Uterus (tissue), 4 donors: ENCODE measurements around the gene DYDC2. TPM values are rescaled to one million over a fixed set of nuclear protein-coding genes. Genes with fewer than 3 reads are reported as not detected.

ENCODE experiments used
- DNase-seq, 2 donors: peaks; one replicate each; pipeline ENCODE4 v3.0.0-alpha.2; 2019 to 2020
- H3K27ac ChIP-seq, 2 donors: fragments of 200-600 bp; sonication (generic); 1 replicate in 1 of 2; 2 replicates in 1 of 2; pipeline ENCODE4 v1.5.1; 2016 to 2018
- H3K27me3 ChIP-seq, 2 donors: fragments of 200-600 bp; sonication (generic); one replicate each; pipeline ENCODE4 v1.5.1; 2018 to 2019; ENCODE audit warnings: control low read depth in 1 of 2
- H3K36me3 ChIP-seq, 2 donors: fragments of 200-600 bp; sonication (generic); one replicate each; pipeline ENCODE4 v1.5.1; 2019; ENCODE audit warnings: control low read depth in 1 of 2
- H3K4me1 ChIP-seq, 2 donors: fragments of 200-600 bp; sonication (generic); one replicate each; pipeline ENCODE4 v1.5.1; 2018 to 2019; ENCODE audit warnings: control low read depth in 1 of 2
- H3K4me3 ChIP-seq, 2 donors: fragments of 200-600 bp; sonication (generic); 1 replicate in 1 of 2; 2 replicates in 1 of 2; pipeline ENCODE4 v1.5.1; 2018 to 2019; ENCODE audit warnings: mild to moderate bottlenecking in 1 of 2
- H3K9me3 ChIP-seq, 2 donors: fragments of 200-600 bp; sonication (generic); one replicate each; pipeline ENCODE4 v1.5.1; 2019; ENCODE audit warnings: control low read depth in 1 of 2
- POLR2A ChIP-seq, 2 donors: fragments of 450-650 bp; IDR thresholded peaks; one replicate each; pipeline ENCODE4 v1.6.1; 2016; ENCODE audit warnings: antibody characterized with exemption in 2 of 2, mild to moderate bottlenecking in 1 of 2, moderate library complexity in 1 of 2
- intact Hi-C: fragments of 100-400 bp; cut with DNase I; formaldehyde crosslinking; loops from one replicate; pipeline ENCODE4 v1.15.1; 2023; ENCODE audit warnings: low total_unique reads
- total RNA-seq, 4 donors: library from RNA; depleted of rRNA in 3 of 4; stranded (reverse); fragments of >200 nt in 3 of 4; gene quantifications; one replicate each; pipeline versions ENCODE4 v1.1.0 to v1.2.4, GENCODE V29; 2014 to 2023
- TF ChIP-seq, protein P1 (sequence below), 4 experiments: fragments of 200-600 bp in 2 of 4; fragments of 450-650 bp in 2 of 4; sonication (generic) in 2 of 4; IDR thresholded peaks; one replicate each; pipeline ENCODE4 v1.5.1; 2016 to 2019; ENCODE audit warnings: antibody characterized with exemption in 4 of 4, mild to moderate bottlenecking in 2 of 4, moderate library complexity in 1 of 4
- donor health status: DM: yes; HTN: yes; CAD: no.

The DYDC2 gene
- total RNA-seq, 4 donors from 2014 or later: 0.73 to 12.4 (median 6.6) TPM; not detected in 1

DNA sequence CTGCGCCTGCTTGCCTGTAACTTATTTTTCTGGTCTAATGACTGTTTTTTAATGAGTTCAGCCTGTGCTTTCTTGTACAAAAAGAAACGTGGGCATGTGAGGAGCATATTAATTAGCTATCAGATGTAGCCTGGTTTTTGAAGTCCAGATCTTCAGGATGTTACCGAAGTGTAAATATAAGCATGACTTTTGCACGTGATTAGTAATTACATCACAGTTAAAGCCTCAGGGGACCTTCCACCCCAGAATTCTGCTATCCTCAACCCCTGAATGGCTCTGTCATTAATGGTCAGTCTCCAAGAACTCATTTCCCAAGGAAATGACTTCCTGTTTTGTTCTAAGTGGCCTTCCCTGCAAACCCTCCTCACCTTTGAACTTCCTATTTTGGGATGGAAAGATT lies 49.6 kb downstream of the DYDC2 start:
- Histone ChIP-seq H3K27ac (no peak overlapping the region), H3K4me3 (no peak overlapping the region), H3K27me3 (no peaks in the 10 kb centered on the region), H3K4me1 (peaks cover 0 to 4% of the 10 kb centered on the region in 2 donors), H3K9me3 (no peaks in the 10 kb centered on the region), H3K36me3 (no peaks in the 10 kb centered on the region)
- TF ChIP-seq, protein P1, sequence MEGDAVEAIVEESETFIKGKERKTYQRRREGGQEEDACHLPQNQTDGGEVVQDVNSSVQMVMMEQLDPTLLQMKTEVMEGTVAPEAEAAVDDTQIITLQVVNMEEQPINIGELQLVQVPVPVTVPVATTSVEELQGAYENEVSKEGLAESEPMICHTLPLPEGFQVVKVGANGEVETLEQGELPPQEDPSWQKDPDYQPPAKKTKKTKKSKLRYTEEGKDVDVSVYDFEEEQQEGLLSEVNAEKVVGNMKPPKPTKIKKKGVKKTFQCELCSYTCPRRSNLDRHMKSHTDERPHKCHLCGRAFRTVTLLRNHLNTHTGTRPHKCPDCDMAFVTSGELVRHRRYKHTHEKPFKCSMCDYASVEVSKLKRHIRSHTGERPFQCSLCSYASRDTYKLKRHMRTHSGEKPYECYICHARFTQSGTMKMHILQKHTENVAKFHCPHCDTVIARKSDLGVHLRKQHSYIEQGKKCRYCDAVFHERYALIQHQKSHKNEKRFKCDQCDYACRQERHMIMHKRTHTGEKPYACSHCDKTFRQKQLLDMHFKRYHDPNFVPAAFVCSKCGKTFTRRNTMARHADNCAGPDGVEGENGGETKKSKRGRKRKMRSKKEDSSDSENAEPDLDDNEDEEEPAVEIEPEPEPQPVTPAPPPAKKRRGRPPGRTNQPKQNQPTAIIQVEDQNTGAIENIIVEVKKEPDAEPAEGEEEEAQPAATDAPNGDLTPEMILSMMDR (IDR thresholded peaks at IDR 0.05): no peak
- TF ChIP-seq POLR2A (IDR thresholded peaks at IDR 0.05): no peak
- intact Hi-C loops: no loop called here
- DNase-seq: no peak

DNA sequence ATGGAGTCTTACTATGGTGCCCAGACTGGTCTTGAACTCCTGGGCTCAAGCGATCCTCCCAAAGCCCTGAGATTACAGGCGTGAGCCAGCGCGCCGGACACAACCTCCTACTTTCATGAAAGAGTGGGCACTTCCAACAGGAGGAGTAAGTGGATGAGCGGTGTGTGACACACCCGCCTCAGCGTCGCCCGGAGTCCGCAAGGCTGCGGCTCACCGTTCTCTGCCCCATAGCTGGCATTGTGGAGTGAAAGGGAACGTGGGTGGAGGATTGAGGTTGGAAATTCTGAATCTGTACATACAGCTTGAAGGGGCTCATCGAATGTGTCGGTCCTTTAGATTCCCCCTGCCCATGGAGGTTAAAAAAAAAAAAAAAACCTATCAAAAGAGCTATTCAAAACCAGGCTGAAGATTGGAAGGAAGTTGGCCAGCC lies 51.2 kb downstream of the DYDC2 start:
- peak overlapping the region; percentile 78 to 82 for H3K4me3 ChIP-seq
- intact Hi-C loops: no loop called here
- no peaks in the 10 kb centered on the region for H3K36me3 ChIP-seq
- no peaks in the 10 kb centered on the region for H3K27me3 ChIP-seq
- no peak for DNase-seq
- peak overlapping the region; percentile 86 to 91 for H3K27ac ChIP-seq
- peaks cover 0 to 4% of the 10 kb centered on the region in 2 donors for H3K4me1 ChIP-seq
- H3K9me3 ChIP-seq: no peaks in the 10 kb centered on the region
- no peak for TF ChIP-seq POLR2A (IDR thresholded peaks at IDR 0.05)
- TF ChIP-seq, protein P1 (IDR thresholded peaks at IDR 0.05): no peak

DNA sequence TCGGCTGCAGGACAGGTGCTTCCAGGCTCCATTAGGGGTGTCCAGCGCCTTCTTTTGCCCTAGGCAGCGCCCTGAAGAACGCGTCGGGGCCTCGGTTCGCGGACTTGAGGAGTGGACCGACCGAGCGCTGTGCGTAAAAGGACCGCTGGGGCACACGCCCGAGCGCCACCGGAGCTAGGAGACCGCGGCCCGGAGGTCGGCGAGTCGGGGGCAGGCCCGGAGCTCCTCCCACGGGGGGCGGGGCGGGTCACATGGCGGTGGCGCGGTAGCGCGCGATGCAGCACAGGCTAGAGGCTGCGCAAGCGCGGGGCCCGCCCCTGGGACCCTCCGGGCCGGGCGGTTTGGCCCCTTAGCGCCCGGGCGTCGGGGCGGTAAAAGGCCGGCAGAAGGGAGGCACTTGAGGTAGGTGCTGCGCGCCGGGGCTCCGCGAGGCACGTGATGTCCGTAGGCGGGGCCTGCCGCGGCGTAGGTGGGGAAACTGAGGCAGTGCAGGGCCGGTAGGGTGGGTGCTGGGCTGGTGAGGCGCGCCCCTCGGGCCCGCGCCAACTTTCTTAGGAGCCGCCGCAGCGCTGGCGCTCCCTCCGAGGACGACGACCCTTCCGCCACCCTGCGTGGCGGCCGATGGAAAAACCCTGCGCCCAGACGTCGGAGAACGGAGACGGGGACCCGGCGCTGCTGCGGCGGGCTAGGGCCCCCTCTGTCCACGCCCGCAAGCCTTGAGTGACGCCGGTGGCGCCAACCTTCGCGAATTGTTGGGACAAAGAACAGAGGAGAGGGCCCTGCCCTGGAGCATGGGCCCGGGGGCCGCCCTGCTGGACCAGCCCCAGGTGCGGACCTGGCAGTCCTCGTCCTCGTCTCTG lies 51.9 kb downstream of the DYDC2 start, which contains the start of gene PRXL2A:
Gene PRXL2A, plus strand, starts transcription at position 310 of the 860 bp plus-strand sequence. CDS start 11,917 bp downstream, outside the sequence.
- Histone ChIP-seq H3K36me3 (no peaks in the 10 kb centered on the region), H3K4me3 (peak within 1 kb of the TSS; percentile 78 to 82), H3K4me1 (peaks cover 0 to 4% of the 10 kb centered on the region in 2 donors), H3K27ac (peak within 1 kb of the TSS; percentile 86 to 91), H3K27me3 (no peaks in the 10 kb centered on the region), H3K9me3 (no peaks in the 10 kb centered on the region)
- TF ChIP-seq, protein P1 (IDR thresholded peaks at IDR 0.05): peak in 1 of 4 experiments; percentile 38
- TF ChIP-seq POLR2A (IDR thresholded peaks at IDR 0.05): peak; percentile 41 to 74
- peak; percentile 78 to 82 for DNase-seq
- intact Hi-C loops: no loop called here

DNA sequence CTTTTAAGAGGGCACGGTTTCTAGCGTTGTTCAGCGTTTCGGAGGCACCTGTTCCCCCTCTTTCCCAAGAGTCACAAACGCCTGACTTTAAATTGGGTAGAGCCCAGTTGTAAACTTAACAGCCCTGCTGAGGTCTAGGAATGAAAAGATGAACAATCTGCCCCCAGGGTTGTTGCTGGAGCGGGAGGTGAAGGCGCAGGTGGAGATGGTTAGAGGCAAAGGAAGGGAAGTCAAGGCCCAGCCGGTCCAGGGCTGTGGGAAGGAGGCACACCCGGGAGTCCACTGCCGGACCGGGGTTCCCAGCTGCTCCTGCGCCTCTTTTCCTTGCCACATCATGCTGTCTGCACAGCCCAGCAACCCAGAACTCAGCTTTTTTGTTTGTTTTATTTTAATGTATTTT lies 52.5 kb downstream of the DYDC2 start:
- Histone ChIP-seq H3K36me3 (no peaks in the 10 kb centered on the region), H3K4me1 (peaks cover 0 to 4% of the 10 kb centered on the region in 2 donors), H3K9me3 (no peaks in the 10 kb centered on the region), H3K27me3 (no peaks in the 10 kb centered on the region), H3K4me3 (peak overlapping the region; percentile 78 to 82), H3K27ac (peak overlapping the region; percentile 86 to 91)
- intact Hi-C loops: no loop called here
- TF ChIP-seq POLR2A (IDR thresholded peaks at IDR 0.05): no peak
- TF ChIP-seq, protein P1 (IDR thresholded peaks at IDR 0.05): no peak
- no peak for DNase-seq

DNA sequence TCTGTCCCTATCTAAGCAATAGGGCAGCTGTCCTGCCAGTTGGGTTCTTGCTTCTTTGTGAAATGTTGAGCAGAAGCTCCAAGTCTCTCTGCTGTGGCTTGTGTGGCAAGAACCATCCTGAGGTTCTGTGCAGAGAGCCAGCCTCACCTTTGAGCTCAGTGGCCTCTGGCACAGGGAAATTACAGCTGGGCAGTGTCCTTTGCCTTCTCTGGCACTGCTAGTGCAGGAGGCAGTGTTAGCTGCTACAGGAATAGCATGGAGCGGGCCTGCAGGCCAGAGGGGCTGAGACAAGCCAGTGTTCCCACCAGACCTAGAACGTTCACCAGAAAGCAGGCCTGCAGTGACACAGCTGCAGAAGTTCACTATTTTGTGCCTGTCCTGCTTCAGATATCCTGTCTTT lies 53.5 kb downstream of the DYDC2 start:
- no peaks in the 10 kb centered on the region for H3K27me3 ChIP-seq
- no peak for DNase-seq
- H3K4me3 ChIP-seq: no peak overlapping the region
- no peaks in the 10 kb centered on the region for H3K36me3 ChIP-seq
- intact Hi-C loops: no loop called here
- H3K4me1 ChIP-seq: peaks cover 0 to 8% of the 10 kb centered on the region in 2 donors
- peak overlapping the region in 1 of 2 donors; percentile 5 for H3K27ac ChIP-seq
- H3K9me3 ChIP-seq: no peaks in the 10 kb centered on the region
- TF ChIP-seq POLR2A (IDR thresholded peaks at IDR 0.05): no peak
- TF ChIP-seq, protein P1 (IDR thresholded peaks at IDR 0.05): no peak
